Middle frontal gyrus (tissue), 1 donor: ENCODE results near the gene CERS6.
"Not testable (repeated sequence)": the region's sequence is repeated elsewhere in the genome, so short reads cannot be mapped to it uniquely, and the experiment has no call there.

ENCODE experiments used
- DNase-seq: peaks from one replicate; pipeline ENCODE4 v3.0.0-alpha.2; 2015; ENCODE audit warnings: low spot score; ENCODE audit errors: extremely low spot score

CERS6 gene

DNA sequence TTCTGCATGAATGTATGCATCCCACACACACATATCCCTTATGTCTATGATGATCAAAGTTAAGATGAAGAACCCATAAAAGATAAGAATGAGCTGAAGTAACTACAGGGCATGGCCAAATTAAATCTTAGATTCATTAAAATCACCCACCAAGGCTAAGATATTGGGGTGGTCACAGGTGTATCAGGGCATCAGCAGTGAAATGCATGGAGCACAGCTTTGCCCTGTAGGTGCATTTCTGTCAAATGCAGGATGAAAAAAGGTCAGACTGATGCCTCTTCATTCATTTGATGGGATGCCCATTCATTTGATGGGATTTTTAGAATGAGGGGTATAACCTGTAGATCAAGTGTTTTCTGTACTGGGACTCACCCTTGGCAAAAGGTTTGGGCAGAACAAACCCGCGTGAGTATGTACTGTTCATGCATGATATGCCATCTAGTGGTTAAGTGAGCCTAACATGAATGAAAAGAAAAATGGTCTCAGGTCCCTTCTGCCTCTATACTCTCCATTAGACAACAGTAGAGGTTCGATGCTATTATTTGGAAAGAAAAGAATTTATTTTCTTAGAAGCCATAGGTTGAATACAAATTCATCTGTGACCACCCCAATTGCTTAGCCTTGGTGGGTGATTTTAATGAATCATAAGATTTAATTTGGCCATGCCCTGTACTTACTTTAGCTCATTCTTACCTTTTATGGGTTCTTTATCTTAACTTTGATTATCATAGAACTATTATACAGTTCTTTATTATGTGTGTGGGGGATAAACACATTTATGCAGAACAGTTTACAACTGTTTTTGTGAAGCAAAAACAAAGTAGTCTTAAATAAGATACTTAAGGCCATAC lies 303.1 kb downstream of the CERS6 start:
- DNase-seq = no peak

DNA sequence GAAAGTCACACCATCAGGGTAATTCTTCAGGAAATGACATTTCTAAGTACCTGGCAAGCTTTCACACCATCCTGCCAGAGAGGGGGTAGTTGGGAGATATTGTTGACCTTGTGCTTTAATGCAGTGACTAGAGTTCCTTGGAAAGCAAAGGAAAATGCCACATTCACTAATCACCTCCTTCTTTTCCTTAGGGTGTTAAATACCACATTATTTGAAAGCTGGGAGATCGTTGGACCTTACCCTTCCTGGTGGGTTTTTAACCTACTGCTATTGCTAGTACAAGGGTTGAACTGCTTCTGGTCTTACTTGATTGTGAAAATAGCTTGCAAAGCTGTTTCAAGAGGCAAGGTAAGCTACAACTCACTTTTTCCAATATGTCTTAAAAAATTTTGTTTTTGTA lies 309.3 kb downstream of the CERS6 start:
- DNase-seq = no peak

DNA sequence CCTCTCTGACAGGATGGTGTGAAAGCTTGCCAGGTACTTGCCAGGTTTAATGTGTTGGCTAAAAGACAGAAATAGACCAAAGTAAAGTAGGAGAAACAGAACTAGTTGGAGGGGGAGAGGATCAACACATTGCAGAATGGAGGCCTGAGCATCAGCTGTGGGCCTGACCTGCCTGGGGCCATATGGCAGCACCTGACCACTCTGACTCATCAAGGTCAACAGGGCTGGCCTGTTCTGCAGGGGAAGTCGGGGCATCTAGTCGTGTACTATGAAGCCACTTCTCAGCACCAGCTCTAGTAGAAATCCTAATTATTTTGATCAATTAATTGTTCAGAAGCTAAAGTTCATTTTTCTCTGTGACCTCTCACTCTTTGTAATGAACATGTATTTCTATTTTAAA lies 310.5 kb downstream of the CERS6 start:
- no peak for DNase-seq

DNA sequence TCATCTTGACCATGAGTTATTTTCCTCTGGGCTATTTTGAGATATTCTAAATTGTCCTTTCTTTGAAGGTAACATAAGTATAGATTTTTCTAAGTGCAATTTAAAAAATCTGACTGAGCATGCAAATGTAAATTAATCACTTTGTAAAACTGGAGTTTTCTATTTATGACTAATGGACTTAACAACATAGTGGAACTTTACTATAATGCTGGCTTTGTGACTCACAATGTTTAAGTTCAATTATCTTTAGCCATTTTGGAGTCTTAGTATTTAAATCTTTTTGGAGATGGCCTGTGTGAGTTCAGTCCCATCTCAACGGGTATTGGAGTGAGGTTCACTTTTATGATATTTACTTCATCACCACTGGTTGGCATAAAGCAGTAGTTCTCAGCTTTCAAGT lies 311.2 kb downstream of the CERS6 start:
- no peak for DNase-seq

DNA sequence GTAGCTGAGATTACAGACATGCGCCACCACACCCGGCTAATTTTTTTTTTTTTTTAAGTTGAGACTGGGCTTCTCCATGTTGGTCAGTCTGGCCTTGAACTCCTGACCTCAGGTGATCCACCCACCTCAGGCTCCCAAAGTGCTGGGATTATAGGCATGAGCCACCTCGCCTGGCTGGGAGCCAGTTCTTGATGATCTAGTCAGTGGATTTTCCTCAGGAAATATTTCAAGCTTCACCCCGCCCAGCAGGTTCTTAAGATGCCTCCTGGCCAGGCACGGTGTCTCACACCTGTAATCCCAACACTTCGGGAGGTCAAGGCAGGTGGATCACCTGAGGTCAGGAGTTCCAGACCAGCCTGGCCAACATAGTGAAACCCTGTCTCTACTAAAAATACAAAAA lies 312.3 kb downstream of the CERS6 start:
- not testable (repeated sequence) for DNase-seq

DNA sequence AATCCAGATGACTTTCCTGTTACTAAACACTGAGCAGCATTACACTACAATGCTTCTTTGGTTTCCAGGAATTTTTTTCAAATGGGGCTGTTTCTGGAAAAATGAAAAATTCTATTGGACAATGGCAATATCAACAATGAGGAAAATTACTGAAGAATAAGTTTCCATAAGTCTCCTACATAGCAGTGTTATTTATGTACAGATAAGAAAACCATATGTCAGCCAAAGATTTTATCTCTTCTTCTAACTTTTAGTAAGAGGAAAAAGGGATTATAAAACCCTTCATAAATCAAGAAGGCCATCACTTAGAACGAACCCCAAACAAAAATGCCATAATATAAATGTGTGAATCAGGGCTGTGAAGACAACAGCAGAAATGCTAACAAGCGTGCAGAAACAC lies 314.7 kb downstream of the CERS6 start:
- no peak for DNase-seq

DNA sequence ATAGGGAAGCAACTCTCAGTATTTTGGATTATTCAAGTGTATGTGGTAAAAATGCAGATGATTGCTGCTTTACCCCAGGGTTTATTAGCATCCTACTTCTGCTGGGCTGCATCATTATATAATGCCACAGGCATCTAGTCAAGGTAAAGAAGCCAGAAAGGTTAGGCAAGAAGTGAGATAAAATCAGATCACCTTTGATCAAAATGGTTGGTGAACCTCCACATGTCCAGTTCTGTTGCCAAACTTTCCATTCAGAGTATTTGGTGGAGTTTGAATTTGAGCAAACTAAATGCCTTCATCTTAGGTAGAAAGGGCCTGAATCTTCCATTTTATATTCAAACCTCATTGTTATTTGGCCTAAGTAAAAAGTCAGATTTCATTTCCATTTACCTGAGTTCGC lies 316.6 kb downstream of the CERS6 start:
- no peak for DNase-seq

DNA sequence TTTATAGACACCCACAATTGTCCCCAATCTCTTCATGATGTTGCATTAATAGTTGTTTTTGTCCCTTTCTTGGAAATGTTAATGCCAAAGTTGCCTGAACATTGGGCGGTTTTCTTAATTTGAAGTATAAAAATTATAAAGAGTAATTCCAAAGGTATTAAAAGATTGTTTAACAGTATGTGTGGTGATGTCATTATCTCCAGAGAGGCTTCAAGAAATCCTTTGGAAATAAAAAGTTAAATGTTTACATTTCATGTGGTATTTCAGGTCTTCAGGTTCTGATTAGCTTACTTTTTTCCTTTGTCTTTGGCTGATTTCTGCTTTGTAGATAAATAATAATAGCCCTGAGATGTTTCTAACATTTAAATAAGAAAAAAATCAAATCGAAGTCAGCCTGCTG lies 317.1 kb downstream of the CERS6 start:
- no peak for DNase-seq

DNA sequence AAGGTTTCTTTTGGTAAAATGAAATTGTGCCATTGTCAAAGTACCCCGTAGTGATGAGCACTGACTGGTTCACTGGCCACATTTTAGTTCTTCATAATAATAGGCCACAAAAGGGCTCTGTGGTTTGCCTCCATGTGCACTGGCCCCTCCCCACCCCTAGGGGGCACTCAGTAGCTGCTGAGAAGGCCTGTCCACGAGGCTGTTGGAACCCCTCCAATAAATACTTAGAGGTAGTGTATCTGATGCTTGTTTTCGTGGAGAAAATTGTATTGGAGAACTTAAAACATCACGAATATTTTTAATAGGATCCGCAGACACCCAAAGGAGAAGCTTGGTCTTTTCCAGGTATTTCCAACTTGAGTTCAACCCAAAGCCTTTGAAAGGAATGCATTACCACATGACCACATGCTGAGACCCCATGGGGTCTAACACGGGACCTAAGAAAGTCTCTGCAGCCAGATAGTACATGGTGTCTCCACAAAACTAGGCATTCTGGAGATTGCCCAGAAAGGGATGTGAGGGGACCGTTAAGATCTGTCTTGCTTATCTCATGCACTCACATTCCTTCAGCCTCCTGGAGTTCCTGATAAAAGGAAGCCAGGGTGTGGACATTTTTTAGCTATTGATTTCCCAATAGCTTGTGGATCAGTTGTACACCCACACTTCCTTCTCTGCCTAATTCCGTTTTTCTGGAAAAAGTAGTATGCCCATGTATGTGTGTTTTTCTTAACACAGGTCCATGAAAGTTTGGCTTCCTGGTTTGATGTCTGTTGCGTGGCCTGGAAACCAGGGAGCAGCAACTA lies 317.8 kb downstream of the CERS6 start:
- no peak for DNase-seq

DNA sequence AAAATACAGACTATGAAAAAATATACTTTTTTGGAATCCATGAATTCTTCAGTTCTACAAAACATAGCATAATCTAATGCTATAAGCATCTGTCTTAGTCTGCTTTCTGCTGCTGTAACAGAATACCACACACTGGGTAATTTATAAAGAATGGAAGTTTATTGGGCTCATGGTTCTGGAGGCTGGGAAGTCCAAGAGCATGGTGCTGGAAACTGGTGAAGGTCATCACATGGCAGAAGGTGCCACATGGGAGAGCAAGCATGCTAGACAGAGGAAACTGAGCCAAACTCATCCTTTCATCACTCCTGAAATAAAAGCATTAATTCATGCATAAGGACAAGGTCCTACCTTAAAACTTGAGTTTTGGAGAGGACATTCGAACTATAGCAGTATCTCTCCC lies 319.8 kb downstream of the CERS6 start:
- no peak for DNase-seq

DNA sequence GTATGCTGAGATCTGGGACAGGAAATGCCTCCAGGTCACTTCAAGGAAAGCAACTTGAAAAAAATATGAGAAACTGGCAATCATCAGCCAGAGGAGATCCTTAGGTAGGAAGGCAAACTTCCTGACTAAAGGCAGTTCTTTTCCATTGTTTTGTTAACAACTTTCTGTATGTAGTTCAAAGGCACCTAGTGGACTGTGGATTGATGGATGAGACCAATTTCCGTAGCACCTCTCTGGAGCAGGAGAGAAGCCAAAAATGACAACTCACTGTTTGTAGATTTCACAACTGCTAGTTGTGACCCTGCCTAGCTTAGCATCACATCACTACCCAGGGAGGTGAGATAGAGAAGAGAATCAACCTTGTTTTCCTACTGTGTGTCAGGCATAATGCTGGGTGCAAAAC lies 324.6 kb downstream of the CERS6 start:
- no peak for DNase-seq

DNA sequence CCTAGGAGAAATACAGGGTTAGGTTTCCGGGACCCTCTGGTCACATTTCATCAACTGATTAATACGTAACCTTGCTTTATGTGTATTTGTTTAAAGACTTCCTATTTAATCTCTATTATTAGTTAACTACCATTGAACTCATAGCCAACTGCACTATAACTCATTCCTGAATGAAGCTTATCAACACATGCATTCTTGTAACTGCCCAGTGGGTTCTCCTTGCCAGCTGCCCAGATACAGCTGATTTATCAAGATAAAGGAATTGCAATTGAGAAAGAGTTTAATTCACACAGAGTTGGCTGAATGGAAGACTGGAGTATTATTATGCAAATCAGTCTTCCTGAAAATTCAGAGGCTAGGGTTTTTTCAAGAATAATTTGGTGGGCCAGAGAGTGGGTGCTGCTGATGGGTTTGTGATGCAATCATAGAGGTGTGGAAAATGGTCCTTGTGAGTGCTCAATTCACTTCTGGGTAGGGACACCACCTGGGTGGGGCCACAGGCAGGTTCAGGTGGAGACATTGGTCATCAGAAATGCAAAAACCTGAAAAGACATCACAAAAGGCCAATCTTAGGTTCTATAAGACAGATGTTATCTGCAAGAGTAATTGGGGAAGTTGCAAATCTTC lies 325.2 kb downstream of the CERS6 start:
- DNase-seq = no peak

DNA sequence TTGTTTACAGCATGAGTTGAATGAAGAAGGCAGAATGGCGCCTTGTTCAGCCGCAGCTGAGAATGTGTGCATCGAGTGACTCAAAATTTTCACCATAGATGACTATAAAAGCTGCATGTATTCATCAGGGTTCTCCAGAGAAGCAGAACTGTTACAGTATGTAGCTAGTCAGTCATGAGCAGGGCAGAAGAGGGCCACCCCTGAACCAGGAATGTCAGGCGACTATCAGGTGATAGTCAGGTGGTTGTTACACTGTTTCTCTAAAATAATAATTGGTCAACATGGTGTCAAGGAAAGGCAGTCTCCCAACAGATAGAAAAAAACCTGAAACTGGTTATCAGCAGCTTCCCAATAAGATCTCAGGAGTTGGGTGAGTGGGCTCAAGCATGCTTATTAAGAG lies 326.2 kb downstream of the CERS6 start:
- DNase-seq = no peak

DNA sequence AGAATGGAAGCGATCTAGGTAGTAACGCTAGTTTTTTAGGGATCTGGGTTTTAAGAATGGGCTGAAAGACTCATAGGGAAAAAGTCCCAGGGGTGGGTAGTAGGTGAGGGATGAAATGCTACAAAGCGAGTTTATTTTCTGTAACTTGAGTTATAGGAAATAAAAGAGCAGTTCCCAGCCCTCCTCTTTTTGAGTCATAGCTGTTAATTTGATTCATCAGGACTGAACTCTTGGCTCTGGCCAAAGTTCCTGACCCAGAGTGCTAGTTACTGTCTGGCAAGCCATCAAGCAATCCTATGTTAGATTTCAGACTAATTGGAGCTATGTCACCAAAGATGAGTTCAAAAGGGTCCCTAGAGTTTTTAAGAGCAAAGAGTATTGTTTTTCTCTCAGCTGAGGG lies 328.9 kb downstream of the CERS6 start:
- DNase-seq = no peak

DNA sequence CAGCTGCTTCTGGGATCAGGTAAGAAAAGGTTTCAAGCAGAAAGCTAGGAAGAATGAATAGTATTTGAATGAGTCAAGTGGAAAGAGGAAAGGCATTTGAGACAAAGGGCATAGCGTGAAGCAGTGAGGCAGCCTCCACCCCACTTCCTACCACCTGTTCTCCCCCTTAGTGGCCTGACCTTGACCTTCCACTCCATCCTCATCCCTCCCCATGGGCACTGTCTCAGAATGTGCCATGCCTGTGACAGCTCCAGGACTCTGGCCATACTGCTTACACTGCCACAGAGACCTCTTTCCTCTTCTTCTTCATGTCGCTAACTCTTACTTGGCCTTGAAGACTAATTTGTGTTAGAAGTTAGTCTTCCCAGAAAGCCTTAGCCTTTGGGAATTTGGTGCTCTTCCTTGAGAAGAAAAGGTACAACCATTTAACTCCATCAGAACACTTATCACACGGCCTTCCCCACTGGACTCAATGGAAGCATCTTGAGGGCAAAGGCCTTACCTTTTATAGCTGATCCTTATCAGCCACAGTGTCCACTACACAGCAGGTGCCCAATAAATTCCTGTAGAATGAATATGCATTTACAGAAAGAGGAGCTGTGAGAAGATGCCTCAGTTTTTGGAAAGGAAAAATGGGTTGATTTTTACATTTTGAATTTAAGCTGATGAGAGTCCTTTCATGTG lies 331.2 kb downstream of the CERS6 start:
- no peak for DNase-seq

DNA sequence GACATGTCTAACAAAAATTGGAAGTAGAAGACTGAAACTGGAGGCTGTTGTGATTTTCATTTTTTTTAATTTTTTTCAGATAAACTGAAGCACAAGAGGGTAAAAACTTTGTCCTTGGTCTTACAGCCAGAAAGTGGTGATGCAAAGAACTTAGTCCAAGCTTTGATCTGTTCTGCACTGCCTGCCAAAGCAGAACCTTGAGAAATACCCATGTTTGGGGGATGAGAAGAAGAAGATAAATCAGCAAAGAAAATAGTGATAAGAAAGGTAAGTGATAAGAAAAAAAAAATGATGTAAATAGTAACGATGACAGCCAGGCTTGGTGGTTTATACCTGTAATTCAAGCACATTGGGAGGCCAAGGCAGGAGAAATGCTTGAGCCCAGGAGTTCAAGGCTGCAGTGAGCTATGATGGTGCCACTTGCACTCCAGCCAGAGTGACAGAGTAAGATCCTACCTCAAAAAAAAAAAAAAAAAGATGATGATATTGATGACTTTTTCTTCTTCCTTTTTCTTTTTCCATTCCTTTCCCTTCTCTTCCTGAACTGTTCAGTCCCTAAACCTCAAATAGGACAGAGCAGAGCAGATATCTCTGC lies 331.8 kb downstream of the CERS6 start:
- no peak for DNase-seq

DNA sequence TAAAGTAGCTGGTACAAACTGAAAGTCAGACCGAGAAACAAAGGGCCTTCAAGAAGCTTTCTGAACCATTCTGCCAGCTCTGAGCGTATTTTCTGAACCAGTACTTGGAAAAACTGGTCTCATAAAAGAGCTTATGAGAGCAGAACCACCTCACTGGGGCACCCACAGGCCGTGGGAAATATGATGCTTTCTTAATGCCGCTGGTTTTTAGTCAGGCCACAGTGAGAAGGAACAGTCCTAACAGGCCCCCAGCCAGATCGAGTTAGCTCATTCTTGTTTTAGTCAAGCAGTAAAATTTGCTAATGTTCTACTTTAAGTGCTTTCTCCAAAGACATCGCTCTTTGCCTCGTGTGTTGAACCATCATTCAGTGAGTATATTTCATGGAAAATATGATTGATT lies 333.7 kb downstream of the CERS6 start:
- no peak for DNase-seq

DNA sequence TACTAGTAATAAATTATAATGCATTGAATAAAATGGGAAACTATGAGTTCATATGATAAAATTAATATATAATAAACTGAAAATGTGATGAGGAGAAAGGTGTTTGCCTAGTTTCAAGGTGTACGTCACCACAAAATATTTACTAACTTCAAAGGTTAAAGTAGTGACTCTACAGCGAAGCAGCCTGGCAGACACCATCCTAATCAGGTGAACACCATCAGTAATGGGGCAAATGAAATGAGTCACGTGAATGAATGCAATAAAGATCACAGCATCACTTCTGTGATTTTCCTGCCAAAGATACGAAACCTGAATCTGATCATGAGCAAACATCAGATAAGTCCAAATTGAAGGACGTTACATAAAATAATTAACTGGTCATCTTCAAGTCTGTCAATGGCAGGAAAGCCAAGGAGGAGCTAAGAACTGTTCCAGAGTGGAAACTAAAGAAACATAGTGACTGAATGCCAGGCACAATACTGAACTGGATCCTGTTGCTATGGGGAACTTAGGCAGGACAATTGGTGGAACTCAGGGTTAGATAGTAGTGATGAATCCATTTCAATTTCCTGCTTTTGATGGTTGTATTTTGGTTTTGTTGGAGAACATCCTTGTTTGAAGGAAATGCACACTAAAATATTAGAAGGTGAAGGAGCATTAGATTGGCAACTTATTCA lies 334.3 kb downstream of the CERS6 start:
- no peak for DNase-seq

DNA sequence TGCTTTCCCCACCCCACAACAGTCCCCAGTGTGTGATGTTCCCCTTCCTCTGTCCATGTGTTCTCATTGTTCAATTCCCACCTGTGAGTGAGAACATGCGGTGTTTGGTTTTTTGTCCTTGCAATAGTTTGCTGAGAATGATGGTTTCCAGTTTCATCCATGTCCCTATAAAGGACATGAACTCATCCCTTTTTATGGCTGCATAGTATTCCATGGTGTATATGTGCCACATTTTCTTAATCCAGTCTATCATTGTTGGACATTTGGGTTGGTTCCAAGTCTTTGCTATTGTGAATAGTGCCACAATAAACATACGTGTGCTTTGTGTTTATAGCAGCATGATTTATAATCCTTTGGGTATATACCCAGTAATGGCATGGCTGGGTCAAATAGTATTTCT lies 335.1 kb downstream of the CERS6 start:
- DNase-seq = not testable (repeated sequence)

DNA sequence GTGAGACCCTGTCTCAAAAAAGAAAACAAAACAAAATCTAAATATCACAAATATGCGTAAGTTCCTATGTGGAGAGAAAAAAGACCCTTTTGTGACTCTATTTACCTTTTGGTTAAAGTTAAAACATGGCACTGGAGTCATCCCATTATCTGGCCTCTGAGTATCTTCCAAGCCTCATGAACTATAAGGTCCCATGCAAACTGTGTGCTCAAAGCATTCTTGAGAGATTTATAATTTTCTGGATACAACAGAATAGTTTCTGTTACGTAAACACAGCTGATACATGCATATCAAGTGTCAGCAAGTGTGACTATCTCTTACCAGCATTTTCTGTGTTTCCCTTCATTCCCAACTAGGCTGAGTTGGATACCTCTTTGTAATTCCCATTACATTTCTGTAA lies 337.5 kb downstream of the CERS6 start:
- no peak for DNase-seq

DNA sequence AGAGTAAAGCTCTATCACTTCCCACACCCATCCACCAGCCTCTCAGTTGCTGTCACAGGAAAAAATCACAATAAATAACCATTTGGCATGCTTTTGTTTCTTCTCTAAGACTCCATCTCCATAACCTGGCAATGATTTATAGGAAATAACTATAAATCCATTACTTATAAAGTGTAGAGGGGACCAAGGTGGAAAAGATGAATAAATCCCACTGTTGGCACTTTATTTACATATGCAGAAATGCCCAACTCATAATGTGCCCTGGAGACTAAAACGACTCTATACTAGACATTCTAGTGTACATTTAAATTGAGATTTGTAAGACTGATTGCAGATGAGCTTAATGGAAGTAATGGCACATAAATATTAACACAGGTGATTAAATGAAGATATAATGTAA lies 338.9 kb downstream of the CERS6 start:
- no peak for DNase-seq
